GM12878 (cell line): ENCODE measurements around the gene PTS.

Source experiments
- ATF3 ChIP-seq: IDR thresholded peaks from 2 replicates; pipeline ENCODE4 v1.6.1; 2011; ENCODE audit warnings: low read depth, mild to moderate bottlenecking, low read length, moderate library complexity, borderline replicate concordance; ENCODE audit errors: extremely low read depth
- CEBPB ChIP-seq, 2 experiments: fragments of 150-350 bp in 1 of 2; IDR thresholded peaks; 2 replicates each; pipeline ENCODE4 v1.6.1; 2012 to 2014; ENCODE audit warnings: low read depth in 2 of 2, low read length in 2 of 2, borderline replicate concordance in 1 of 2, inconsistent platforms in 1 of 2
- CTCF ChIP-seq, 3 experiments: IDR thresholded peaks in 2 of 3; conservative IDR thresholded peaks in 1 of 3; 2 replicates each; pipeline ENCODE4 v1.5.1; 2011; ENCODE audit warnings: low read depth in 3 of 3, low read length in 3 of 3, mild to moderate bottlenecking in 3 of 3, control low read depth in 2 of 3, moderate library complexity in 2 of 3, inconsistent platforms in 1 of 3, mixed read lengths in 1 of 3; ENCODE audit not compliant: control insufficient read depth in 2 of 3, insufficient read depth in 1 of 3; ENCODE audit errors: extremely low read depth in 1 of 3
- EGR1 ChIP-seq, 2 experiments: IDR thresholded peaks; 1 replicate in 1 of 2; 2 replicates in 1 of 2; pipeline ENCODE4 v1.6.1; 2011 to 2012; ENCODE audit warnings: low read depth in 2 of 2, low read length in 2 of 2, borderline replicate concordance in 1 of 2, mild to moderate bottlenecking in 1 of 2, moderate library complexity in 1 of 2
- ELK1 ChIP-seq: IDR thresholded peaks from 2 replicates; pipeline ENCODE4 v1.6.1; 2012; ENCODE audit warnings: low read depth, low read length, improper control_type of control experiment
- EZH2 ChIP-seq: IDR thresholded peaks from 2 replicates; pipeline ENCODE4 v1.6.1; 2012; ENCODE audit warnings: low read depth, mild to moderate bottlenecking, control low read depth, inconsistent platforms, low read length, borderline replicate concordance; ENCODE audit not compliant: control insufficient read depth
- LARP7 ChIP-seq: fragments of 450-650 bp; IDR thresholded peaks from 2 replicates; pipeline ENCODE4 v1.6.1; 2017; ENCODE audit warnings: mild to moderate bottlenecking
- POLR2A ChIP-seq: IDR thresholded peaks from 2 replicates; pipeline ENCODE4 v1.6.1; 2011; ENCODE audit warnings: low read depth, mild to moderate bottlenecking, low read length
- POLR2AphosphoS2 ChIP-seq: IDR thresholded peaks from 2 replicates; pipeline ENCODE4 v1.6.1; 2011; ENCODE audit warnings: low read depth, mild to moderate bottlenecking, low read length, improper control_type of control experiment, moderate library complexity
- POLR2AphosphoS5 ChIP-seq: IDR thresholded peaks from 2 replicates; pipeline ENCODE4 v1.6.1; 2011; ENCODE audit warnings: mild to moderate bottlenecking, low read length, inconsistent platforms
- SKIL ChIP-seq: fragments of 450-650 bp; IDR thresholded peaks from 2 replicates; pipeline ENCODE4 v1.6.1; 2017; ENCODE audit warnings: mild to moderate bottlenecking, low read depth, inconsistent platforms; ENCODE audit not compliant: poor library complexity, severe bottlenecking
- SMC3 ChIP-seq: IDR thresholded peaks from 2 replicates; pipeline ENCODE4 v1.6.1; 2011; ENCODE audit warnings: low read length, improper control_type of control experiment, borderline replicate concordance
- TF ChIP-seq, protein P1 (sequence below): IDR thresholded peaks from 2 replicates; pipeline ENCODE4 v1.6.1; 2011; ENCODE audit warnings: low read depth, low read length, improper control_type of control experiment, borderline replicate concordance
- TF ChIP-seq, protein P2 (sequence below): fragments of 450-650 bp; IDR thresholded peaks from 2 replicates; pipeline ENCODE4 v1.6.1; 2017; ENCODE audit warnings: mild to moderate bottlenecking

DNA sequence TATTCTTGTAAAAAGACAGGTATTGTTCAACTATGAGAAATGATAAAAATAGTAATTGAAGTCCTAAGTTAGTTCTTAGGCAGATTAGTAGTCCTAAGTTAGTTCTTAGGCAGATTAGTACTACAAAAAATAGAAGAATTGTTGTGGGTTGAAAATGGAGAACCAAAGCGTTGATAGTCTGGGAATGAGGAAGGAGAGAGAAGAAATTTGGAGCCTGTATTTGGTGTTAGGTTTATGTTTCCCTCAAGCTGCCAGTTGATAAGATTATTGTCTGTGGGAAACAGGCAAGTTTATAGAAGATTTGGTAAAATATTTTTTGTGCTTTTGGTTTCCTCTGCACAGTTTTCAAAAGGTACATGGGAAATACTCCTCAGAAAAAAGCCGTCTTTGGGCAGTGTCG, 47.3 kb upstream of the PTS start:
- TF ChIP-seq POLR2A (no peak), ATF3 (no peak), CTCF (IDR thresholded peaks at IDR 0.05 in 2 of 3, conservative IDR thresholded peaks at IDR 0.05 in 1 of 3; ENCODE audit: control insufficient read depth in 2 of 3, extremely low read depth in 1 of 3, insufficient read depth in 1 of 3, low read depth in 3 of 3, low read length in 3 of 3) (no peak), LARP7 (no peak), POLR2AphosphoS2 (no peak), CEBPB (IDR thresholded peaks at IDR 0.05; ENCODE audit: borderline replicate concordance in 1 of 2, low read depth in 2 of 2, low read length in 2 of 2) (no peak), POLR2AphosphoS5 (no peak), EZH2 (no peak), SMC3 (no peak), ELK1 (no peak), EGR1 (IDR thresholded peaks at IDR 0.05; ENCODE audit: borderline replicate concordance in 1 of 2, low read depth in 2 of 2, low read length in 2 of 2) (no peak), SKIL (no peak)
- TF ChIP-seq, protein P1, sequence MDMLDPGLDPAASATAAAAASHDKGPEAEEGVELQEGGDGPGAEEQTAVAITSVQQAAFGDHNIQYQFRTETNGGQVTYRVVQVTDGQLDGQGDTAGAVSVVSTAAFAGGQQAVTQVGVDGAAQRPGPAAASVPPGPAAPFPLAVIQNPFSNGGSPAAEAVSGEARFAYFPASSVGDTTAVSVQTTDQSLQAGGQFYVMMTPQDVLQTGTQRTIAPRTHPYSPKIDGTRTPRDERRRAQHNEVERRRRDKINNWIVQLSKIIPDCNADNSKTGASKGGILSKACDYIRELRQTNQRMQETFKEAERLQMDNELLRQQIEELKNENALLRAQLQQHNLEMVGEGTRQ, result no peak
- TF ChIP-seq, protein P2, sequence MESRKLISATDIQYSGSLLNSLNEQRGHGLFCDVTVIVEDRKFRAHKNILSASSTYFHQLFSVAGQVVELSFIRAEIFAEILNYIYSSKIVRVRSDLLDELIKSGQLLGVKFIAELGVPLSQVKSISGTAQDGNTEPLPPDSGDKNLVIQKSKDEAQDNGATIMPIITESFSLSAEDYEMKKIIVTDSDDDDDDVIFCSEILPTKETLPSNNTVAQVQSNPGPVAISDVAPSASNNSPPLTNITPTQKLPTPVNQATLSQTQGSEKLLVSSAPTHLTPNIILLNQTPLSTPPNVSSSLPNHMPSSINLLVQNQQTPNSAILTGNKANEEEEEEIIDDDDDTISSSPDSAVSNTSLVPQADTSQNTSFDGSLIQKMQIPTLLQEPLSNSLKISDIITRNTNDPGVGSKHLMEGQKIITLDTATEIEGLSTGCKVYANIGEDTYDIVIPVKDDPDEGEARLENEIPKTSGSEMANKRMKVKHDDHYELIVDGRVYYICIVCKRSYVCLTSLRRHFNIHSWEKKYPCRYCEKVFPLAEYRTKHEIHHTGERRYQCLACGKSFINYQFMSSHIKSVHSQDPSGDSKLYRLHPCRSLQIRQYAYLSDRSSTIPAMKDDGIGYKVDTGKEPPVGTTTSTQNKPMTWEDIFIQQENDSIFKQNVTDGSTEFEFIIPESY, result no peak
